Measurements from ENCODE around the gene TPCN1.

TPCN1 gene

DNA sequence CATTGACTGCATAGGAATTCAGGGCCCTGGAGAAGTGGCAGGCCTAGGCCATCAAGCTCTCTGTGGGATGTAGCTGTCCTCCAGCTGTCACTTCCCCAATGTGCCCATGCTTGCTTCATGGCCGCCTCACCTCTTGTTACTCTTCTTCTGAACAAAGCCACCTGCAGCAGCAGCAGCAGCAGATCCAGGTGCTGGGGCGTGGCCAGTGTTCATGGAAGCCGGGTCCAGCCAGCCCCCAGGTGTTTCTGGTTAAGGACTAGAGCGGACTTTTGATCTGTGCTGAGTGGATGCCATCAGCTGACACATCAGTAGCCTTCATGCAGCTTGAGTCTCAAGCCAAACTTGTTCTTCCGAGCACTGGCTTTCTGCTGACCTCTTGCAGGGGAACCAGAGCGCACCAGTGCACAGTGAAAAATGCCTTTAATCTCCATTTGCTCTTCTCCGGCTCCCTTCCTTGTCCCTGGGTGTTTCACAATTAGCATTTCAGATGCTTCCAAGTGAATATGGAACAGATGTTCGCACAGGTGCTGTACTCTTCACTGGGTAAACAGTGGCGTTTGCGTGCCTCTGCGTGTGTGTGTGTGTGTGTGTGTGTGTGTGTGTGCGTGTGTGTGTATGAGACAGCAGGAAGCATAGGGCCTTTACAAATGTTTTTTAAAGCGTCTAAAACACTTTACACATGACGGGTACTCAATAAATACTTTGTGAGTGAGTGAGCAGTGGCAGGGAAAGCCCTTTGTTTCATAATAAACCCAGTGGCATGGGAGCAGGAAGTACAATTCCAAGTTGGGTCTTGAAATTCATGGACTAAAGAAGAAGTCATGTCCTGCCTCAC, 20.1 kb downstream of the TPCN1 start:
- DNase-seq (ENCODE audit: low read depth in 2 of 2): no peak

DNA sequence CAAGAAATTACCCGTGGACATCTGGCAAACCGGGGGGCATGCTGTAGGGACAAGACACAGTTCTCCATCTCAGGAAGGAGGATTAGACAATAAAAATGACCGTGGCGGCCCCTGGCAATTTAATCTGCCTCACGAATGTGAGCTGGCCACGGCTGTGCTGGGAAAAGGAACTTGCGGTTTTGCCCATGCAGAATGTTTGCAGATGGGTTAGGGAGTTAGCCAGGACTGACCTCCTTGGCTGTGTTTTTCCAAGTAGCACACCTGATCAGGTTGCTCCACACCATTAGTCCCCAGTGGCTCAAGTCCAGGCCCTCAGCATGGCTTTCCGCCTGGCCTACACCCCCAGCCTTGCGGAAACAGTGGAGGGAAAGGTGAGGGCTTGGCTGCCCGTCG, 20.8 kb downstream of the TPCN1 start:
- DNase-seq (ENCODE audit: low read depth in 2 of 2): no peak

DNA sequence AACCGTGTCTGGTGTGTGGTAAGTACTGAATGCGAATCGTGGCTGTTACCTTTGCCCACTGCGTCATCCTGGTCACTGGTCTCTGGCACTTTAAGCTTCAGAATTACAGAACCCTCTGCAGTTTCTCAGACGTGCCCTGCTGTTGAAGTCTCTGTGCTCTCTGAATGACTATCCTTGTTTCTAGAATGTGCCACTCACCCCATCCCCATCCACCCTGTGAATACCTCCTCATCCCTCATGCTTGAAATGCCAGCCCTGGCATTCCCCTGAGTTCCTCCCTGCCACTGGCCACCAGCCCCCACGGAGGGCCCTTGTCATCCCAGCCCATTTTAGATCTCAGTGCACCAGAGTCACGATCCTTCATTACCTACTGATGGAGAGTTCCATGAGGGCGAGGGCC, 21.3 kb downstream of the TPCN1 start:
- DNase-seq (ENCODE audit: low read depth in 2 of 2): no peak

DNA sequence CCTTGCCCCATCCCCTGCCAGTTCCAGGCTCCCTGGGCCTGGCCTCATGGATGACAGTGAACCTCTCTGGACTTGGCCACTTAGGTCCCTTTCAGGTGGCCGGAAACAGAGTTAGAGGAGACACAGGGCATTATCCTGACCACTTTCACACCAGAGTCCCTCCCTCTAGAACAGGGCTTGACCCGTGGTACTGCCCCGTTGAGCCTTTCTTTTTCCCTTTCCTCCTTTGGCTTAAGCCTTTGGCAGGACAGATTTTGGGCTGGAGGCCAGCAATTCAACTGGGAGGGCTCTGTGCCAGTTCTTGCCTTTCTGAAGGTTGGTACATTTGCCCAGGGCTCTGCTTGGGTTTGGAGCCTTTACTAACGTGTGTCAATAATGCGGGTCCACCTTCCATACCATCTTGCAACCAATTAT, 22.8 kb downstream of the TPCN1 start:
- no peak for DNase-seq (ENCODE audit: low read depth in 2 of 2)

DNA sequence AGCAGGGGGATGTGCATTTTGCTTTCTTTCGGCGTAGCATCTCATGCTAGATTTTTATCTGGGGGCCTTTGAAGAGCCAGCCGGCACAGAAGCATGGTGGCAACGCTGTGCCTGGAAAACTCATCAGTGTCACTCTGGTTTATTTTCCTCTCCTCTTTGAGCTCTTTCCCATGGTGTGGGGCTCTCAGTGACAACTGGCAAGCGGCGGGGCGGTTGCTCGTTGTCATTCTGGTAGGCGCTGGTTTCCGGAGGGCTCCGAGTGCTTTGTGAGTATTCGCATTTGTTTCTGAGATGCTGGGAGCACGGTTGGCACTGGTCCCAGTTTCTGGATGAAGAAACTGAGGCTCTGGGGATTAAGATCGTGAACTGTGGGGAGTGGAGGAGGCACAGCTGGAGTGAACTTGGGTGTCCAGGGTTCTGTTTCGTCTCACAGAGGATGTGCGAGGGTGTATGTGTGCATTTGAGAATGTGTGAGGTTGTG, 23.3 kb downstream of the TPCN1 start:
- DNase-seq (ENCODE audit: low read depth in 2 of 2): no peak

DNA sequence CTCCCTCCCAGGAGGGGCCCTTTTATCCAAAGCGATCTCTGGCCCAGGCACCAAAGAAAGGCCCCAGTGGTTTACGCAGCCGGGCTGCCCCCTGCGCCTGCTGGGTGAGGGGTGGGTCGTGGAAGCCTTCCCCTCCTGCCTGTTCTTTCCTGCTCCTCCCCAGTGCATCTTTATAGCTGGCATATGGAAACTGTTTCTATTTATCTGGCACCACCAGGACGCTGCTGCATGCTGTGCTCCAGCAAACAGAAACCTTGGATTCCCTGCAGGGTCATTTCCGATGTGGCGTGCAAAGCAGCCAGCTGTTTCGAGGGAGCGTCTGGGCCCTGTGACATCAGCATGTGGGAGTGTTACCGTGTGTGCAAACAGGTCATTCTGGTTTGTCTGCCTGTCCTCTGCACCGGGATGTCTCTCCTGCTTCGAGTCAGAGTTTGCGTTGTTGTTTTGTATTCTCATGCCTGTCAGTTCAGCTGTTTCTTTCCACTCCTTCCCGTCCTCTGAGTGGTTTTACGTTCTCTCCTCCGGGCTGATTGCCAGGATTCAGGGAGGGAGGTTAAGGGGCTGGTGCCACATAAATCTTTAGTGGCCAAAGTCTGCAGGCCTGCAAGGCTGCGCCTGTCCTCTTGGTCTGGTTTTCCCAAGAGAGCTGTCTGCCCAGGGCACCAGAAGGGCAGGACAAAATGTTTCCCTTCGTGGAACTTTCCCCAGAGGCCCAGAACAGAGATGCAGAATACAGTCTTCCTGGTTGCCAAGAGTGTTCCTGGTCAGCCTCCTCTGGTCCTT, 24.6 kb downstream of the TPCN1 start:
- DNase-seq (ENCODE audit: low read depth in 2 of 2): no peak

DNA sequence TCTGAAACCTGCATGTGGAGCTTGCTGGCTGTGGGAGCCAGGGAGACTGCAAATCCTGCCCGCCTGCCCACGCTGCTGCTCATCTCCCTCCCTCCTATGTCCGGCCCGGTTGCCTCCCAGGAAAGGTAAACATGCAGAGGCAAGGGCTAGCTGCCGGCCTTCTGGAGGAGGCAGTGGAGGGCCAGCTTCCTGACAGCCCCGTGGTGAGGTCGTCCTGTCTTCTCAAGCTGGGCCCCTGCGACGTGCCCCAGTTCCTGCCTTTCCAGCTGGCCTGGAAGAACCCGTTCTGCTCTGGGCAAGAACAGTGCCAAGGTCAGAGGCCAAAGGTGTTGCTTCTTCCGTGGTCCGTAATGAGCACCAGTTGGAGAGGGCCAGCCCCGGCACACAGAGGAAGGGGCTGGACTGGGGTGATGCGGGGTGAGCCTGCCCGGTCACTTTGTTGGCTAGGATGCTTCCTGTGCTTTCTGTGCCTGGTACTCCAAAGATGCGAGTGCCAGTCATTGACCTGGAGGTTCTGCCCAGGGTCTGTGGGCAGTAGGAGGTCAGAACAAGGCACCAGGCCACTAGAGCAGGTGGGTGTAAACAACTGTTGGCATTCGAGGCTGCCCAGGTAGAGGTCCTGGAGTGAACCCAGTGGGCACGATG, 25.3 kb downstream of the TPCN1 start:
- DNase-seq (ENCODE audit: low read depth in 2 of 2): no peak

DNA sequence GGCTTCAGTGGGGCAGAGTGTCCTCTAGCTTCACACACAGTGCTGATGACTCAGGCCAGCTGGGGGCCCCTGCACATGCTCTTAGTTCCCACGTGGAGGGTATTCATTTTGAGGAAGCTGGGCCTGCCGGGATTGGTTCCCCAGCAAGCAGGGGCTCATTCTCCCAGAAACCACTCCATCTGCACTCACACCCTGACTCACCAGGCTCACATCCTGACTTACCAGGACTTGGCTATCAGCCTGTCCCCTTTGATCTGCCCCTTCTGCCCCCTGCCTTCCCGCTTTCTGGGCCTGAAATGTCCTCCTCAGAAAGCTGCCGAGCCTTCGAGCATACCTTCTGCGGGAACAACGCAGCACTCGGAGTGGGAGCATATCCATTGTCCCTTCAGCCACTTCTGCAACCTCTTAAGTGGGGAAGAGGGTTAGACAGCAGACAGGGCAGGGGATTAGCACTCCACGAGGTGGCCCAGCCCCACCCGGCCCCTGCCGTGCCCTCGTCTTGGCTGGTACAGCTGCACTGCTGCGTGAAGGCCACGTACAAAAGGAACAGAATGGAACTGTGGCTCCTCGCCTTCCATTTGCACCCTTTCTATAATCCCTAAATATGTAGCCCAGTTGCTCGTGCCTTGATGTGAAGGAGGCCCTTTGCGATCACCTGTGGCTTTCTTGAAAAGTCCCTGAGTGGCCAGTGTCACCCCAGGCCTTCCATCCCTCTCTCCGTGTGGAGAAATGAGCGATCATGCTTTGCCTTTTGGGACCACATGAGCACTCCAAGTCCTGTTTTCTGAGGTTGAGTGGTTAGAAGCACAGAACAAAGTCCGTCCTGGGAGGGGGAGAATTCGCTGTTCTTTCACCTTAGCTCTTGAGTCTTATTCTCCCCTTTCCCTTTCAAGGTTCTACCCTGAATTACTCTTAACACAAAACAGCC, 26.1 kb downstream of the TPCN1 start:
- no peak for DNase-seq (ENCODE audit: low read depth in 2 of 2)

DNA sequence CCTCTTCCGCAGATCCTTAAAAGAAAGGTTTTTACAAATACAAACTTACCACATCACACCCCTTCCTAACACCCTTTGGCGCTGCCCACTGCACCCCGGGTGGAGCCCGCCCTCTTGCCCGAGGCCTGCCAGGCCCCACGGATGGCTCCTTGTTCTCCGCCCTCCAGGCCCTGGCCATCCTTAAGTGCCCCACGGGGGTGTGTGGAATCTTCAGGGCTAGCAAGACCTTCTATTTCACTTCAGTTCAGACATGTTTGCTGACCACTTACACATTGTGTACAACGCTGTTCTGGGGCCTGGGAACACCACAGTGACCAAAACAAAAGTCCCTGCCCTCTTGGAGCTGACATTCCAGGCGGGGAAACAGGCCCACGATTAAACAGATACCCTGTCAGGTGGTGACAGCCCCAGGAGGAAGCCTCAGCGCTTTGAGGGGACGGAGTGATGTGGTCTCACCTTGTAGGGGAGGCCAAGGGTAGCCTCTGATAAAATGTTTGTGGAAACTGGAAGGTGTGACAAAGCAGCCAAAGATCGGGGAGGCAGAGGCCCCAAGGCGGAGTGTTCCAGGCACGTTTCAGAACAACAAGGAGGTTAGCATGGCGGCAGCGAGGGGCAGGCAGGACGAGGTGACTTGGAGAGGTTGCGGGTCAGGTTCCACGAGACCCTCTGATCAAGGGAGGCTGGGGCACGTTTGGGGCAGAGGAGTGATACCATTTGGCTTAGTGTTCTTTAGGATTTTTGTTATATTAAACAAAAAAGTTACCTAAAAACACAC, 27.0 kb downstream of the TPCN1 start:
- DNase-seq (ENCODE audit: low read depth in 2 of 2): no peak

DNA sequence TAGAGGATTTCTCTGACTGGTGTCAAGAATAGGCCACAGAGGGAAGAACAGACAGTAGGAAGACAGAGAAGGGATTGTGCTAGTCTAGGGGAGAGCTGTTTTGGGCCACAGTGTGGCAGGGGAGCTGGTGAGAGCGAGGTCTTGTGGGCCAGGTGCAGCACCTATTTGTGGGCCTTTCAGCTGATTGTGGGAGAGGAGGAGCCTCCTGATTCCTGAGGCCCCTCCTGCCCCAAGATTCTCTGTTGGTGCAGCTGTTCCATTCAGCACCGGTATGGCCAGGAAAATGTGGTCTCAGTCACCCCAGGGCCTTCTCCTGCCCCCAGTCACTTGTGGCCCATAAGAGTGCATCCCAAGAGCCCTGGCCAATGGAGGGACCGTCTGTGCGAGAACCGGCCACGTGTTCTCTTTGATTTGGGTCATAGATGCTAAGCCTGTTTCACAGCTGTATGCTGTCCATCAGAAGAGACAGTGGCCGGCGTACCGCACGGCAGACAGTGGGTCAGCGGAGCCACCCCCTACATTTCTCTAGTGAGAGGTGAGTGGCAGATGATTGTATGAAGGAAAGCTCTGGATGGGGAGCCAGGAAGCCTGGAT, 27.7 kb downstream of the TPCN1 start:
- no peak for DNase-seq (ENCODE audit: low read depth in 2 of 2)

DNA sequence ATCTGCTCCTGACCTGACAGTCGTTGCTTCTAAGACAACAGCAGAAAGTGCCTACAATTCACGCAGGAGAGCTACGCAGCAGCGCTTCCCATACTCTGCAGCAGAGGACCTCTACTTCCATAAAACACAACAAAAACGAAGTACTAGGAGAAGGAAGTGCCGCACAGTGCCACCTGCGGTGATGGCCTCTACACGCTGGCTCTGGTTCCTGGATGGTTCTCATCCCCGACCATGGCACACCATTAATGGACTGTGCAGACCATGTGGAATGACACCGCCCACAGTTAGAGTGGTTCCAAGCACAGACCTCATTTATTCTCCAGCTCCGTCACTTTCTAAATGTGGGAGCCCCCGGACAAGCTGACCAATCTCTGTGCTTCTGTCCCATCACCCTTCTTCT, 28.3 kb downstream of the TPCN1 start:
- no peak for DNase-seq (ENCODE audit: low read depth in 2 of 2)

DNA sequence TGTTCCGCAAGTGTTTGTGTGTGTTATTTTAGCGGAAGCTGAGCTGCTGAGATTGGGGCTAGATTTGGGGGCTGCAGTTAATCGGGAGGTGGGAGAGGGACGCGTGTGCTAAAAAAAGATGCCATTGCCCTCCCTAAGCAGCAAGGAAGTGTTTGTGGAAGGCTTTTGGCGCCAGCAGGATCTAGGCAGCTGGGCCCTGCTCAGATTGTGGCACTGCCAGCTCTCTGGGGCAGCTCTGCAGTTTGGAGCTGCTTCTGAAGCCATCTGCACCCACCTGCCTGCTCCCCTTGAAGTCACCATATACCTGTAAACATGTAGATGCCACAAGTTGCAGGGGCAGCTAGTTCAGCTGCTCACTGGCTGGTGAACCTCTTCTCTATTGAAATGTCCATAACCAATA, 28.8 kb downstream of the TPCN1 start:
- DNase-seq (ENCODE audit: low read depth in 2 of 2): no peak

DNA sequence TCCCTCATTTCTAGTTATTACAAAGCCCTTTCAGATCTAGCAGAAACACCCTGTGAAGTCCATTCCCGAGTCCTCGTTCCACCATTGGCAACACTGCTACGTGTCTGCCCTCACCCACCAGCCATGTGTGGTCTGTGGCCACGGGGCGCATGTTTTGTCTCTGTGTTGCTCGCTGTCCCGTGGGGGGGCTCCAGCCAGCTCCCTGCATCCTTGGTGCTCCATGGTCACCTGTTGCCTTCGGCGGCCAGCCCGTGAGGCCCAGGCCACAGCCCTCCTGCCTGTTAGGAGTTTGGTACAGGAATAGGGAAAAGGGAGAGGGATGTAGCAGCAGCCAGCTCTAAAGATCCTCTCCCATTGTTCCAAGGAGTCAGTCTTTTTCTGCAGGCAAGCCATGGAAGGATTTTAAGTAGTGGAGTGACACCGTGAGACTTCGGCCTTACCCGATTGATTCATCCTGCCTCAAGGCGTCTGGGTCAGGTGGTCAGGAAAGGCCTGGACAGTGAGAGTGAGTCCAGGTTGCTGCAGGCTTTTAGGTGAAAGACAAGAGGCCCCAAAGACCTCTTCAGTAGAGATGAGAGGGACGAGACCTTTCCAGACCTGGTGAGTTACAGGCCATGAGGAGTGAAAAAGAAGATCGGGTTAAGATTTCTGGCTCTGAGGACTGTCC, 30.3 kb downstream of the TPCN1 start:
- DNase-seq (ENCODE audit: low read depth in 2 of 2): no peak

DNA sequence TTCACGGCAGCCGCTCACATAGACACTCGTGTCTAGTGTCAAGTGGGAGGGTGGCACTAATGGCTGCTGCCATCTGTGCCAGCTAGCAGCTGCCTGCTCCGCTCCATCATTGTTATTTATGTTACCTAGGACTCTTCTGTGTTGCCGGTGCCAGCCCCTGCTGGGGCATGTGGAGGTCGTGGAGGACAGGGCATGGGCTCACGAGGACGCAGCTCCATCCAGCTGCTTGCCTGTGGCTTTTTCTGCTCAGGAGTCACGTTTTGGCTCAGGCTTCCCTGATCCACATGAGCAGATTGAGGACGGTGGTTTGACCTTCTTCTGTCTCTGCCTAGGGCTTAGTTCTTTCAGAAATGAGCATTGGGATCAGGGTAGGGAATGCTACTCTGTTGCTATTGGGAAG, 31.2 kb downstream of the TPCN1 start:
- no peak for DNase-seq (ENCODE audit: low read depth in 2 of 2)

DNA sequence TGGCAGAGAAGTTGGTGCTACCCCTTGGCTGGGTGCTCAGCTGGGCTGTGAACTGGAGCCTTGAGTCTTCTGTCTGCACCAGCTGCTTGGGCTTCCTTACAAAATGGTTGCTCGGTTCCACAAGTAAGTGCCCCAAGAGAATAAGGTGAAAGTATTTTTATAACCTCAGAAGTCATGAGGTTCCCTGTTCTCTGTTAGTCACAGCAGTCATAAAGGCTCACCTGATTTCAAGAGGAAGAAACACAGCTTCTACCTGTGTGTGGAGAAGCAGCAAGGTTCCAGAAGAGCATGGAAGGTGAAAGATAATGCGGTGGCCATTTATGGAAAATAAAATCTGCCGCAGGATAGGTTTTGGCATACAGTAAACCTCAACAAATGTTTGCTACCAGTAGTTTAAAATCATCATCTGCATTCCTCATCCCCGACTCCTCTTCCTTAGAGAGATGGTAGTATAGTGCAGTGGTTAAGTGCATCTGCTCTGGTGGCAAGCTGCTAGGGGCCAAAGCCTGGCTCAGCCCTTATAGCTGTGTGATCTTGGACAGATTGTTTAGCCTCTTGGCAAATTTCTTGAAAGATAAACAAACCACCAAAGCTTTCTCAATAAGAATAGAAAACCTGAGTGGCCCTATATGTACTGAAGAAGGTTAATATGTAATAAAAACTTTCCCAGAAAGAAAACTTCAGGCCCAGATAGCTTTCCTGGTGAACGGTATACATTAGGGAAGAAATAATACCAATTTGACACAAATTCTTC, 32.4 kb downstream of the TPCN1 start:
- no peak for DNase-seq (ENCODE audit: low read depth in 2 of 2)

DNA sequence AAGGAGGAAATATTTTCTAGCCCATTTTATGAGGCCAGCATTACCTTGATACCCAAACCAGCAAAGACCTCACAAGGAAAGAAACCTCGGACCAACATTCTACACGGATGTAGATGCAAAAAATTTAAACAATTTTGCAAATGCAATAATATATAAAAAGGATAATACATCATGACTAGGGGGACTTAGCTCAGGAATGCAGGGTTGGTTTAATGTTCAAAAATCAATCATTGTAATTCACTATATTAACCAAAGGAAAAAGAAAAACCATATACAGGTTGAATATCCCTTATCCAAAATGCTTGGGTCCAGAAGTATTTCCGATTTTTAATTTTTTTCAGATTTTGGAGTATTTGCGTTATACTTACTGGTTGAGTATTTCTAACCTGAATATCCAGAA, 33.0 kb downstream of the TPCN1 start:
- DNase-seq (ENCODE audit: low read depth in 2 of 2): no peak

DNA sequence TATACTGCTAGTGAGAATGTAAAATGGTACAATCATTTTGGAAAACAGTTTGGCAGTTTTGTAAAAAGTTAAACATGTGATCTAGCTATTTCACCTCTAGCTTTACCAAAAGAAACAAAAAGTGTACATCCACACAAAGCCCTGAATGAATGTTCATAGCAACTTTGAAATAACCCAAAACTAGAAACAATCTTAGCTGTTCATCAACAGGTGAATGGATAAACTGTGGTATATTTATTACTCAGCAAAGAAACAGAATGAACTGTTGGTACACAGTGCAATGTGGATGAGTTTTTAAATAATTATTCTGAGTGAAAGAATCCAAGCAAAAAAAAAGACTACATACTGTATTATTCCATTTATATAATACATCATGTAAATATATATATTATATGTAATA, 36.3 kb downstream of the TPCN1 start:
- no peak for DNase-seq (ENCODE audit: low read depth in 2 of 2)

DNA sequence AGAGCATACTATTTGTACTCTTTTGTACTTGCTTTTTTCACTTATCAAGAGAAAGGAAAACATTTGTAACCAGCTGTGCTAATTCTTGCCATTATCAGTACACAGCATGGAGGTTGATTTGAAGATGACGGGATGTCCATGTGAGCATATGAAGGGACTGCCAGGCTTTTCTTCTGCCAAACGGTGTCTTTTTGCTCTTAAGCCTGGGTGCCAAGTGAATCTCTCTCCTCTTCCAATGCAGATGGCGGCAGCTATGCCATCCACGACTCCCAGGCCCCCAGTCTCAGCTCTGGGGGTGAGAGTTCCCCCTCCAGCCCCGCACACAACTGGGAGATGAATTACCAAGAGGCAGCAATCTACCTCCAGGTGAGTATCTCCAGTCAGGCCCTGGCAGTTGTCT, 38.9 kb downstream of the TPCN1 start:
- DNase-seq (ENCODE audit: low read depth in 2 of 2): no peak

Measured in stimulated activated CD8-positive, alpha-beta memory T cell treated with anti-CD3 and anti-CD28 coated beads, Interleukin-2, amount 100 ng/mL, for 1 hour (primary cell).